Putamen (tissue), 1 donor: ENCODE results near the gene CDCA4.
"Not testable (repeated sequence)": the region's sequence is repeated elsewhere in the genome, so short reads cannot be mapped to it uniquely, and the experiment has no call there.

Source experiments
- DNase-seq: peaks from one replicate; pipeline ENCODE4 v3.0.0-alpha.2; 2016; ENCODE audit warnings: low spot score

Gene CDCA4

DNA sequence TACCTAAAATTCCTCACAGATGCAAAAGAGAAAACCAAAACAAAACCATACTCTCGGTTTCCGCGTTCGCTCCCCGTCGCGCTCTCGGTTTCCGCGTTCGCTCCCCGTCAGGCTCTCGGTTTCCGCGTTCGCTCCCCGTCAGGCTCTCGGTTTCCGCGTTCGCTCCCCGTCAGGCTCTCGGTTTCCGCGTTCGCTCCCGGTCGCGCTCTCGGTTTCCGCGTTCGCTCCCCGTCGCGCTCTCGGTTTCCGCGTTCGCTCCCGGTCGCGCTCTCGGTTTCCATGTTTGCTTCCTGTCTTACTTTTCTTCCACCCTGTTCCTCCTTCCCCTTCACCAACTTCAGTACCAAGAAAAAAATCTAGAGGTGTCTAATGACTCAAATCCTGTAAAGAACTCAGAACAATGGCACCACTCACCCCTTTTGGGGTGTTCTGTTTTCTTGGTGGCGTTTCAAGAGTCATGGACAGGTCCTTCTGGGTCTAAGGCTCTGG lies 12.6 kb upstream of the CDCA4 start:
- DNase-seq: not testable (repeated sequence)

DNA sequence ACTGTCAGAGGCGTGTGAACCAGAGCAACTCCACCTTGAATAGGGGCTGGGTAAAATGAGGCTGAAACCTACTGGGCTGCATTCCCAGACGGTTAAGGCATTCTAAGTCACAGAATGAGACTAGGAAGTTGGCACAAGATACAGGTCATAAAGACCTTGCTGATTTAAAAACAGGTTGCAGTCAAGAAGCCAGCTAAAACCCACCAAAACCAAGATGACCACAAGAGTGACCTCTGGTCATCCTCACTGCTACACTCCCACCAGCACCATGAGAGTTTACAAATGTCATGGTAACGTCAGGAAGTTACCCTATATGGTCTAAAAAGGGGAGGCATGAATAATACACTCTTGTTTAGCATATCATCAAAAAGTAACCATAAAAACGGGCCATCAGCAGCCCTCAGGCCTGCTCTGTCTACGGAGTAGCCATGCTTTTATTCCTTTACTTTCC lies 11.6 kb upstream of the CDCA4 start:
- not testable (repeated sequence) for DNase-seq

- no peak for DNase-seq
Measured at GRCh38 chr14:105030836-105031396, 10.0 kb upstream of the CDCA4 start.

GRCh38 chr14:105030194-105030593 lies 9.3 kb upstream of the CDCA4 start:
- no peak for DNase-seq

- DNase-seq: no peak
Measured at GRCh38 chr14:105029402-105029801, 8.5 kb upstream of the CDCA4 start.

DNA sequence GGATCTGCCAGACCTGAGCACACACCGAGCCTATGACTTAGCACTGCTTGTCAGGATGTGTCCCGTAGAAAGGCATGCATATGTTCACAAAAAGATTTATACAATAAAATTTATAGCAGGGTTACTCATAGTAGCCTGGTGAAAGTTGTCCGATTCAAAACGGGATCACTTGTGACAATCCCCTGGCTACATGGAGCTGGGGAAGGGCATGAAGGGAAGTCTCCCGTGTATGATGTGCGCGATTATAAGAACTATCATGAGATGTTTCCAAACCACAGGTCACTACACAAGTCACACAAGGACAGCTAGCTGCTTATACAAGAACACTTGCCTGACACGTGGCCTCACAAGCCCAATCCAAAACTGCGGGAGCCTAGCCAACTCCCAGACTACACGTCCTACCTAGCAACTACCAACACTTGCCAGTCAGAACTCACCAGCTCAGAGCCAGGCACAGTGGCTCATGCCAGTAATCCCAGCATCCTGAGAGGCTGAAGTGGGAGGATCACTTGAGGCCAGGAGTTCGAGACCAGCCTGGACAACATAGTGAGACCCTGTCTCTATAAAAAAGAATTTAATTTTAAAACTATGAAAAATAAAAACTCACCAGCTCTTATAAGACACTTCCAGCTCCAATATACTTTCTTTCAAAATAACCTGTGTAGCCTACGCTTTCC lies 7.5 kb upstream of the CDCA4 start:
- no peak for DNase-seq

GRCh38 chr14:105027718-105028117 lies 6.8 kb upstream of the CDCA4 start:
- not testable (repeated sequence) for DNase-seq

DNA sequence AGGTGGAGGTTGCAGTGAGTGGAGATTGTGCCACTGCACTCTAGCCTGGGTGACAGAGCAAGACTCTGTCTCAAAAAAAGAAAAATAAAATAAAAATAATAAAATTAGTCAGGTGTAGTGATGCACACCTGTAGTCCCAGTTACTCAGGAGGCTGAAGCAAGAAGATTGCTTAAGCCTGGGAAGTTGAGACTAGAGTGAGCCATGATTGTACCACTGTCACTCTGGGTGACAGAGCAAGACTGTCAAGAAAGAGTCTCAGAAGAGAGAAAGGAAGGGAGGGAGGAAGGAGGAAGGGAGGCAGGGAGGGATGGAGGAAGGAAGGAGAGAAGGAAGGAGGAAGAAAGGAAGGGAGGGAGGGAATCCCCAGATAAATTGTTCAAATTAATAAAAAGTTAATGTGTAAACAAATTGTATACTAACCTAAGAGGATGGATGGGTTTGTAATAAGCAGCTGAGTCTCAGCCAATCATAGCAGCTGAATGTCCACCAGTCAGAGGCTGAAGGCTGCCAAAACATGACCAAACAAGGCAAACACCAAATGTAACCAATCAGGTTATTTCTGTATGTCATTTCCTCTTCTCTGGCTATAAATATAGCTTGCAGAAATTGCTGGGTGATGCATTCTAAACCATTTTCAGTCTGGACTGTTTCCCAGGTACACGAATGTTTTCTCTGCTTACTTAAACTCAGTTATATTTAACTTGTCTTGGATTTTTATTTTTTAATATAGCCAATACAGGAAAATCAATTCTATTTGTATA lies 6.1 kb upstream of the CDCA4 start:
- DNase-seq: no peak

DNA sequence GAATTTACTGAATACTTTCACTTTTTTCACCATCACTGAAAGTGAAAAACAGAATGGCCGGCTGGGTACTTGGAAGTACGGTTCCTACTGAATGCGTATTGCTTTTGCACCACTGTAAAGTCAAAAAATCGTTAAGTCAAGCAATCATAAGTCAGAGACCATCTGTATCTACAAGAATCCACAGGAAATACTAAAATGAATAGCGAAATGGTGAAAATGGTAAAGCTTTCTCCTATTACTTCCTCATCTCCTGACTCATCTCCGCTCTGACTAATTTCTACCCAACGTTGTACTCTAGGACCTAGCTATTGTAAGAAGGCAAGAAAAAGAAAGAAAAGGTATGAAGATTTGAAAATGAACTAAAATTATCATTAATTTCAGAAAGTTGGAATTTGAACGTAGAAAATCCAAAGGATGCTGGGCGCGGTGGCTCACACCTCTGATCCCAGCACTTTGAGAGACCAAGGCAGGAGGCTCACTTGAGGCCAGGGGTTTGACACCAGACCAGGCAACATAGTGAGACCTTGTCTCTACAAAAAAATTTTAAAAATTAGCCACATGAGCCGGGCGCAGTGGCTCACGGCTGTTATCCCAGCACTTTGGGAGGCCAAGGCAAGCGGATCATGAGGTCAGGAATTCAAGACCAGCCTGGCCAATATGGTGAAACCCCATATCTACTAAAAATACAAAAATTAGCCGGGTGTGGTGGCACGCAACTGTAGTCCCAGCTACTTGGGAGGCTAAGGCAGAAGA lies 5.3 kb upstream of the CDCA4 start:
- no peak for DNase-seq

DNA sequence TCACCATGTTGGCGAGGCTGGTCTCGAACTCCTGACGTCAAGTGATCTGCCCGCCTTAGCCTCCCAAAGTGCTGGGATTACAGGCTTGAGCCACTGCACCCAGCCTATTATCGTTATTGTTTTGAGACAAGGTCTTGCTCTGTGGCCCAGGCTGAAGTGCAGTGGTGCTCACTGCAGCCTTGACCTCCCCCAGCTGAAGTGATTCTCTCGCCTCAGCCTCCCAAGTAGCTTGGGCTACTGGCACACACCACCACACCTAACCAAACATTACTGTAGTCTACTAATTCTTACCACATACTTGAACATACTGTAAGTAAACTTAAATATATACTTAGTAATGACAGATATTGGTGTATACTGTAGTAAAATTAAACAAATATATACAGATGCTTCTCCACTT lies 4.5 kb upstream of the CDCA4 start:
- DNase-seq: no peak

GRCh38 chr14:105023791-105024480 lies 3.1 kb upstream of the CDCA4 start:
- DNase-seq: no peak

GRCh38 chr14:105023144-105023543 lies 2.3 kb upstream of the CDCA4 start:
- no peak for DNase-seq

GRCh38 chr14:105022276-105022670 lies 1.4 kb upstream of the CDCA4 start:
- no peak for DNase-seq

DNA sequence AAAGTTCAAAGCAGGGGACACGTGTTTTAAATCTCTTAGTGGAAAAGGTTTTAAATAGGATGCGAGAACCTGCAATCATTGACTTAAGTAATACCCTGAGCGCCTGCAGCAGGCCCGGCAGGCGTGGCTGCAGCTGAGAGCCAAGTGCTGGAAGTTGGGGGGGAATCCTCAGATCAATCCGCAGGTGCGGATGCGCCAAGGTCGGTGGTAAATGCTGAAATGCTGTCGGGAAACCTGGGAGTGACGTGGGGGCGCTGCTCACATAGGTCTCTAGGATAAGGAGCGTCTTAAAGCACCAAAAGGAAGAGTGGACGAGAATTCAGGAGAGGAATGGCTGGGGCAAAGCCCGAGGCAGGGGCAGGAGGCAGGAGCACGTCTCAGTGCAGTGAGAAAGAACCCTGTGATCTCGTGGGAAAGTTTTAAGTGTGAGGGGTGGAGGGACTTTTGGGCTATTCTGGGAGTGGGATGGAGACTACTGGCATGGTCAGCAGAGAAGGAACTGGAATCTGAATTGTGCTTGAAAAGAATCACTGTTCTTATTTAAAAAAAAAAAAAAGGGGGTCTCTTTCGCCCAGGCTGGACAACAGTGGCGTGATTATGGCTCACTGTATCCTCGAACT lies 883 bp upstream of the CDCA4 start:
- DNase-seq: peak; percentile 53

- no peak for DNase-seq
Measured at GRCh38 chr14:105019861-105020814, 745 bp downstream of the CDCA4 start.

GRCh38 chr14:105018414-105018813 lies 2.5 kb downstream of the CDCA4 start:
- DNase-seq: no peak

DNA sequence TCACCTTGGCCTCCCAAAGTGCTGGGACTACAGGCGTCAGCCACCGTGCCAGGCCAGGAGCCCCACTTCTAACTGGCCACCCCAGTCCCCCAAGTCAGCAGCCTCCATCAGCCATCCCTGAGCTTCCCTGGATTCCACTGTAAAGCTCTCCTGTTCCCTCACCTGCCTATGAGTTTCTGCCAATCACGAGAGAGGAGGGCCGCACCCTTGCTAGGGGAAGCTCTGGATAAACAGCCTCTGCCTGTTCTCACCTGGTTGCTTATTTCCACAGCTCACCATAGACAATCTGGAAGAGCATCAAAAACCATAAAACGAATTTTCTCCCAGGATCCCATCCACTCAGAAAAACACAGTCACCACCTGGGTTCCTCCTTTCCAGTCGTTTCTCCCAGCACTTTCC lies 5.0 kb downstream of the CDCA4 start:
- no peak for DNase-seq

DNA sequence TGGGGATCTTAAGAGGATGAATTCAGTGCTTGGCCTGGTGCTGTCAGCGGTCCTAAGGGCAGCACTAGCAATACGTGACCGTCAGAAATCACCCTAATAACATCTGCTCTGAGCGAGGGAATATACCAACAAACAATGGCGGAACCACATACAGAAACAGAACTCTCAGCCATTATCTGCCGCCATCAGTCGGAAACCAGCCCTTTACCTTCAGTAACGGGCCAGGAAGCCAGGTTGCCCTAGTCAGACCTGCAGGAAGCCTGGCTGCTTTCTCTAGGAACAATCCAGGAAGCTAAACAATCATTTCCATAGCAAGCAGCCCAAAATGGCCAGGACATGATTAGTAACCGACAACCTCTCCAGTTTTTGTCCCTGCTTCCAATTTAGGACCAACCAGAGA lies 5.6 kb downstream of the CDCA4 start:
- no peak for DNase-seq

DNA sequence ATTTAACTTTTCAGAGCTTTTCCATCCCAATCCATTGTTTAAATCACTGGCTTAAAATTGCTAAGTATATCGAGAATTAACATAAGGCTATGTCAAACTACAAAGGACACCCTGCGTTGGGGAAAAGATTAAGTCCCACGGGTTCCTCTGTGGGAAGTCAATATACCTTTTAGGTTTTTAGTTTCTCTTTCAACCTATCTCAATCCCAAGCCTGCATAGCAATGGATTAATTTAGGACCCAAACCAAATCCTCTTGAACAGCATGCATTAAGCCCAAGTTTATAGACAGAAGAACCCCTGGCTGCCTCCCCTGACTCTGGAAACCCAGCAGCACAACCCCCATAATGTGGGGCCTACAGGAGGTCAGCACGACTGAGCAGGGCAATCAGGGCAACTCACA lies 6.3 kb downstream of the CDCA4 start:
- DNase-seq: no peak

DNA sequence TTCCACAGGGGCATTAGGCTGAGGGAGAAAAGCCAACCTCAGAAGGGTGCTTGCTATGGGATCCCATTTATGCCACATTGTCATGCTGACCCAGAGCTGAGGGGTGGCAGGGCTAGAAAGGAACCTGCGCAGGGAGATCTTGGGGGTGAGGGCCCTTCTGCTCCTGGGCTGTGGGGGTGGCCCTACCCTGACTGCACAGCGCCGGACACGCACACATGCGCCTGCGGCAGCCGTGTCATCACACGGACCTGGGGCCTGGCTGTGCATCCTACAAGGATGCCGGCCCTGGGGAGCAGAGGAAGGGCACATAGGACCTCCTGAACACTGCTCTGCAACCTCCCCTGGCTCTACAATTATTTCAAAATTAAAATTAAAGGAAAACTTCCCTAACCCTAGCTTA lies 6.9 kb downstream of the CDCA4 start:
- no peak for DNase-seq
